Mucosa of descending colon (tissue), 3 donors: Measurements from ENCODE around the gene SUPT4H1. TPM values are rescaled to one million over a fixed set of nuclear protein-coding genes. Genes with fewer than 3 reads are reported as not detected.

Experiments
- ATAC-seq: fragments of 200-7000 bp; cut with Tn5 transposase; one replicate; pipeline ENCODE4 v1.9.1; 2020; ENCODE audit warnings: mild to moderate bottlenecking, moderate library complexity
- DNase-seq, 3 donors: peaks; one replicate each; pipeline ENCODE4 v3.0.0-alpha.2; 2020
- H3K36me3 ChIP-seq: fragments of 200-600 bp; one replicate; pipeline ENCODE4 v1.8.0; 2021; ENCODE audit warnings: low read depth, mild to moderate bottlenecking
- H3K4me1 ChIP-seq: fragments of 200-600 bp; one replicate; pipeline ENCODE4 v1.8.0; 2021; ENCODE audit warnings: low read depth, mild to moderate bottlenecking
- H3K4me3 ChIP-seq: fragments of 200-600 bp; one replicate; pipeline ENCODE4 v1.8.0; 2021; ENCODE audit warnings: mild to moderate bottlenecking
- H3K9me3 ChIP-seq: fragments of 200-600 bp; one replicate; pipeline ENCODE4 v1.8.0; 2021; ENCODE audit warnings: mild to moderate bottlenecking
- intact Hi-C, 2 donors: fragments of 100-400 bp; cut with DNase I in 1 of 2; cut with micrococcal nuclease in 1 of 2; formaldehyde crosslinking; loops; one replicate each; pipeline versions ENCODE4 v1.11.0 to v1.11.1; 2022; cut with DNase I, micrococcal nuclease
- total RNA-seq, 3 donors: library from RNA; stranded (reverse); fragmentation: NEBNext Ultra II Directional in 2 of 3; extraction: Animal tissue kit (Norgen Biotek cat#: 25700) in 2 of 3; gene quantifications; one replicate each; pipeline versions ENCODE4 v1.2.1 to v1.2.4, GENCODE V29; 2021 to 2023
- TF ChIP-seq, protein P1 (sequence below): fragments of 200-600 bp; IDR thresholded peaks from one replicate; pipeline ENCODE4 v1.8.0; 2022; ENCODE audit warnings: antibody characterized with exemption, mild to moderate bottlenecking
- donor health status: DM: no; HTN: no; CAD: no; lungs with moderate emphysema.
- donor health status: DM: no; HTN: no; CAD: no.
- donor health status: DM: no; HTN: yes; CAD: no.

The SUPT4H1 gene
- total RNA-seq, 3 donors from 2014 or later, result 57.9 to 79.5 (median 68.9) TPM

GRCh38 chr17:58312829-58313228, 39.2 kb downstream of the SUPT4H1 start:
- no peaks in the 10 kb centered on the region for H3K9me3 ChIP-seq
- peaks cover 4% of the 10 kb centered on the region for H3K4me1 ChIP-seq
- DNase-seq, result no peak
- intact Hi-C loops, result no loop called here
- no peak overlapping the region for H3K4me3 ChIP-seq
- TF ChIP-seq, protein P1, sequence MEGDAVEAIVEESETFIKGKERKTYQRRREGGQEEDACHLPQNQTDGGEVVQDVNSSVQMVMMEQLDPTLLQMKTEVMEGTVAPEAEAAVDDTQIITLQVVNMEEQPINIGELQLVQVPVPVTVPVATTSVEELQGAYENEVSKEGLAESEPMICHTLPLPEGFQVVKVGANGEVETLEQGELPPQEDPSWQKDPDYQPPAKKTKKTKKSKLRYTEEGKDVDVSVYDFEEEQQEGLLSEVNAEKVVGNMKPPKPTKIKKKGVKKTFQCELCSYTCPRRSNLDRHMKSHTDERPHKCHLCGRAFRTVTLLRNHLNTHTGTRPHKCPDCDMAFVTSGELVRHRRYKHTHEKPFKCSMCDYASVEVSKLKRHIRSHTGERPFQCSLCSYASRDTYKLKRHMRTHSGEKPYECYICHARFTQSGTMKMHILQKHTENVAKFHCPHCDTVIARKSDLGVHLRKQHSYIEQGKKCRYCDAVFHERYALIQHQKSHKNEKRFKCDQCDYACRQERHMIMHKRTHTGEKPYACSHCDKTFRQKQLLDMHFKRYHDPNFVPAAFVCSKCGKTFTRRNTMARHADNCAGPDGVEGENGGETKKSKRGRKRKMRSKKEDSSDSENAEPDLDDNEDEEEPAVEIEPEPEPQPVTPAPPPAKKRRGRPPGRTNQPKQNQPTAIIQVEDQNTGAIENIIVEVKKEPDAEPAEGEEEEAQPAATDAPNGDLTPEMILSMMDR, result no peak
- ATAC-seq, result no peak
- H3K36me3 ChIP-seq, result no peaks in the 10 kb centered on the region

- Histone ChIP-seq H3K4me1 (no peaks in the 10 kb centered on the region), H3K4me3 (no peak overlapping the region), H3K36me3 (no peaks in the 10 kb centered on the region), H3K9me3 (no peaks in the 10 kb centered on the region)
- intact Hi-C loops, result no loop called here
- TF ChIP-seq, protein P1, result no peak
- no peak for DNase-seq
- ATAC-seq, result no peak
Measured at GRCh38 chr17:58312021-58312630, 39.9 kb downstream of the SUPT4H1 start.

DNA sequence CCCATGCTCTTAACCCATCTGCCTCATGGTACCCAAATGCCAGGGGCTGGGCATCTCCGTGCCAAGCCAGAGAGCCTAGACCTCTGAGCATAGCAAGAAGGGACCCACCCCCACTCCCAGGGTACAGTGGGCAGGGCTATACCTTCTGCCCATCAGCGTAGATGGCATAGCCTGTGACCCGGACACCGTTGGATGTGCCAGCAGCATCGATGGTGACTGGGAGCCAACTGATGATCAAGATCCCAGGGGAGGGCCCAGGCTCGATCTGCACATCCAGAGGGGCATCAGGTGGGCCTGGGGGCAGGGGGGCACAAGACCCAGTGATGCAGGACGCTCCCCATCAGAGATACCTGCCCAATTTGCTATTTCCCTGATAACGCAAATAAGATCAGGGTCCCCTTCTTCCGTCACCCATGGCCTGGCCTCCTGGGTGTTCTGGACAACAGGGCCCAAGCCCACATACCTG, 40.5 kb downstream of the SUPT4H1 start:
- no peak overlapping the region for H3K4me3 ChIP-seq
- no peaks in the 10 kb centered on the region for H3K9me3 ChIP-seq
- H3K4me1 ChIP-seq, result no peaks in the 10 kb centered on the region
- TF ChIP-seq, protein P1, result no peak
- ATAC-seq (no peak), DNase-seq (no peak)
- H3K36me3 ChIP-seq, result no peaks in the 10 kb centered on the region
- intact Hi-C loops, result no loop called here

GRCh38 chr17:58310511-58311428, 41.2 kb downstream of the SUPT4H1 start:
- H3K9me3 ChIP-seq, result no peaks in the 10 kb centered on the region
- DNase-seq, result no peak
- ATAC-seq, result no peak
- TF ChIP-seq, protein P1, result no peak
- no peaks in the 10 kb centered on the region for H3K4me1 ChIP-seq
- H3K4me3 ChIP-seq, result no peak overlapping the region
- intact Hi-C loops, result no loop called here
- no peaks in the 10 kb centered on the region for H3K36me3 ChIP-seq

DNA sequence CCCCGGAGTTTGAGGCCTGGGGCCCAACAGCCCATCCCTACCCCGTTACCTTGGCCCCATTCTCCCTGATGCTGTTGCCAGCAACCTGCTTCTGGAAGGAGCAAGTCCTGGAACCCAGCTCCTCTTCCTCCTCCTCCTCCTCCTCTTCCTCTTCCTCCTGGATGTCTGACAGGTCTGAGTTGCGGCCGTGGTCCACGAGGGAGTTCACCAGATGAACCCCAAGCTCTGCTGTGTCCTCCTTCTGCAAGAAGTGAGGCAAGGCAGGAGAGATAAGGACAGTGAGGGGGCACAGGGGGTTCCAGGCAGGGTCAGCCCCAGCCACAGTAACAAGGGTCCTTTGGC, 42.1 kb downstream of the SUPT4H1 start:
- ATAC-seq (no peak), DNase-seq (no peak)
- no peaks in the 10 kb centered on the region for H3K9me3 ChIP-seq
- intact Hi-C loops, result no loop called here
- TF ChIP-seq, protein P1, result no peak
- no peaks in the 10 kb centered on the region for H3K36me3 ChIP-seq
- H3K4me1 ChIP-seq, result no peaks in the 10 kb centered on the region
- no peak overlapping the region for H3K4me3 ChIP-seq
